NCI-H1048 (cell line): ENCODE data around the gene FSIP1.

Experiments used
- DNase-seq: peaks from one replicate; lab custom pipeline; 2025; lab: John Stamatoyannopoulos, UW

Gene FSIP1

GRCh38 chr15:39684233-39684632 is 98.4 kb downstream of the FSIP1 start:
- DNase-seq = no peak

- DNase-seq = no peak
Observed at GRCh38 chr15:39682366-39682765, 100.3 kb downstream of the FSIP1 start.

GRCh38 chr15:39680868-39681267 is 101.8 kb downstream of the FSIP1 start:
- no peak for DNase-seq

GRCh38 chr15:39672666-39673065 is 110.0 kb downstream of the FSIP1 start:
- no peak for DNase-seq

- no peak for DNase-seq
Observed at GRCh38 chr15:39672184-39672583, 110.5 kb downstream of the FSIP1 start.

- no peak for DNase-seq
Observed at GRCh38 chr15:39670687-39671086, 112.0 kb downstream of the FSIP1 start.

GRCh38 chr15:39669661-39670060 is 113.0 kb downstream of the FSIP1 start:
- no peak for DNase-seq

- no peak for DNase-seq
Observed at GRCh38 chr15:39669241-39669640, 113.4 kb downstream of the FSIP1 start.

GRCh38 chr15:39668457-39668856 is 114.2 kb downstream of the FSIP1 start:
- DNase-seq = no peak

- no peak for DNase-seq
Observed at GRCh38 chr15:39667382-39668127, 115.1 kb downstream of the FSIP1 start.

GRCh38 chr15:39666677-39667076 is 116.0 kb downstream of the FSIP1 start:
- no peak for DNase-seq

GRCh38 chr15:39665629-39666250 is 116.9 kb downstream of the FSIP1 start:
- no peak for DNase-seq

- no peak for DNase-seq
Observed at GRCh38 chr15:39663704-39664250, 118.9 kb downstream of the FSIP1 start.

GRCh38 chr15:39661776-39662175 is 120.9 kb downstream of the FSIP1 start:
- DNase-seq = no peak

- DNase-seq = no peak
Observed at GRCh38 chr15:39658740-39659139, 123.9 kb downstream of the FSIP1 start.

GRCh38 chr15:39657668-39658067 is 125.0 kb downstream of the FSIP1 start:
- DNase-seq = no peak

GRCh38 chr15:39657181-39657580 is 125.5 kb downstream of the FSIP1 start:
- no peak for DNase-seq

GRCh38 chr15:39654304-39654703 is 128.3 kb downstream of the FSIP1 start:
- no peak for DNase-seq

GRCh38 chr15:39651881-39652280 is 130.8 kb downstream of the FSIP1 start:
- DNase-seq = no peak

GRCh38 chr15:39651295-39651694 is 131.3 kb downstream of the FSIP1 start:
- DNase-seq = no peak

- no peak for DNase-seq
Observed at GRCh38 chr15:39649757-39650156, 132.9 kb downstream of the FSIP1 start.

GRCh38 chr15:39646425-39646824 is 136.2 kb downstream of the FSIP1 start:
- no peak for DNase-seq

GRCh38 chr15:39645976-39646257 is 136.7 kb downstream of the FSIP1 start:
- no peak for DNase-seq
